Progenitor cell of endocrine pancreas (in vitro differentiated cells): ENCODE data around the gene MDH1. TPM values are rescaled to one million over a fixed set of nuclear protein-coding genes. Genes with fewer than 3 reads are reported as not detected.
"Not testable (repeated sequence)": the region's sequence is repeated elsewhere in the genome, so short reads cannot be mapped to it uniquely, and the experiment has no call there.

ENCODE experiments used
- DNase-seq: peaks from one replicate; pipeline ENCODE4 v3.0.0; 2021; ENCODE audit warnings: low spot score; ENCODE audit not compliant: unreplicated experiment
- H3K27ac Mint-ChIP-seq: 2 replicates; pipeline ENCODE4 v1.8.0; 2021; ENCODE audit warnings: mild to moderate bottlenecking, moderate library complexity, mixed read lengths
- H3K27me3 Mint-ChIP-seq: 2 replicates; pipeline ENCODE4 v1.8.0; 2021; ENCODE audit warnings: mixed read lengths
- H3K36me3 Mint-ChIP-seq: 2 replicates; pipeline ENCODE4 v1.8.0; 2022; ENCODE audit warnings: mixed read lengths; ENCODE audit not compliant: insufficient read depth
- H3K4me1 Mint-ChIP-seq: 2 replicates; pipeline ENCODE4 v1.8.0; 2021; ENCODE audit warnings: low read depth, mixed read lengths
- H3K4me3 Mint-ChIP-seq: 2 replicates; pipeline ENCODE4 v1.8.0; 2021; ENCODE audit warnings: low read depth, mild to moderate bottlenecking, moderate library complexity, mixed read lengths
- H3K9me3 Mint-ChIP-seq: 2 replicates; pipeline ENCODE4 v1.8.0; 2021; ENCODE audit warnings: low read depth, mixed read lengths
- CTCF ChIP-seq: fragments of 200-600 bp; sonication (generic); IDR thresholded peaks from one replicate; pipeline ENCODE4 v1.5.0; 2021; ENCODE audit warnings: antibody characterized with exemption, mild to moderate bottlenecking; ENCODE audit not compliant: unreplicated experiment
- total RNA-seq: library from RNA; stranded (reverse); gene quantifications from 2 replicates; pipeline ENCODE4 v1.2.1, GENCODE V29; 2021

Gene MDH1
- total RNA-seq, 1 donor from 2014 or later = 125 TPM

DNA sequence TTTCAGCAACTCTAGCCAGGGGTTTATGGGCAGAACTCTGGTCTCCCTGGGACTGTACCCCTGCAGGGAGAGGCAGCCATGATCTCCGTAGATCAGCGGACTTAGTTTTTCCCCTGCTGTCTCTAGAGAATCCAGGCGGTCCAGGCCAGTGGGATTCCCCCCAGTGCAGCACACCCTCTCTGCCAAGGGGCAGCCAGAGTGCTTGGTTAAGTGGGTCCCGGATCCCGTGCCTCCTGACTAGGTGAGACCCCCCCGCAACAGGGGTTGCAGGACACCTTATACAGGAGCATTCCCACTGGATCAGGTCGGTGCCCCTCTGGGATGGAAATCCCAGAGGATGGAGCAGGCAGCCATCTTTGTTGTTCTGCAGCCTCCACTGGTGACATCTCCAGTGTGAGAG is 33.5 kb upstream of the MDH1 start:
- Mint-ChIP-seq H3K4me3 (no peak overlapping the region), H3K27ac (no peak overlapping the region), H3K36me3 (peaks cover 25% of the 10 kb centered on the region)

GRCh38 chr2:63555931-63556330 is 32.8 kb upstream of the MDH1 start:
- Mint-ChIP-seq H3K27me3 (no peaks in the 10 kb centered on the region), H3K4me1 (peaks cover 8% of the 10 kb centered on the region), H3K9me3 (peaks cover 31% of the 10 kb centered on the region), H3K36me3 (peaks cover 26% of the 10 kb centered on the region), H3K27ac (peak overlapping the region; percentile 41), H3K4me3 (no peak overlapping the region)
- DNase-seq = no peak
- no peak for TF ChIP-seq CTCF

More for the DNA sequence above, 33.5 kb upstream of the MDH1 start:
- H3K27me3 Mint-ChIP-seq = no peaks in the 10 kb centered on the region
- H3K9me3 Mint-ChIP-seq = peaks cover 31% of the 10 kb centered on the region
- no peak for DNase-seq
- peaks cover 8% of the 10 kb centered on the region for H3K4me1 Mint-ChIP-seq
- no peak for TF ChIP-seq CTCF

DNA sequence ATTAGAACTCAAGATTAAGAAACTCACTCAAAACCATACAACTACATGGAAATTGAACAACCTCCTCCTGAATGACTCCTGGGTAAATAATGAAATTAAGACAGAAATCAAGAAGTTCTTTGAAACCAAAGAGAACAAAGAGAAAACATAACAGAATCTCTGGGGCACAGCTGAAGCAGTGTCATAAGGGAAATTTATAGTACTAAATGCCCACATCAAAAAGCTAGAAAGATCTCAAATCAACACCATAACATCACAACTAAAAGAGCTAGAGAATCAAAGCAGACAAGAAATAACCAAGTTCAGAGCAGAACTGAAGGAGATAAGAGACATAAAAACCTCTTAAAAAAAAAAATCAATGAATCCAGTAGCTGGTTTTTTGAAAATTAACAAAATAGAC is 30.9 kb upstream of the MDH1 start:
- H3K27ac Mint-ChIP-seq, H3K27me3 Mint-ChIP-seq, H3K4me1 Mint-ChIP-seq, H3K4me3 Mint-ChIP-seq, DNase-seq: not testable (repeated sequence)
- peaks cover 36% of the 10 kb centered on the region for H3K9me3 Mint-ChIP-seq
- peaks cover 32% of the 10 kb centered on the region for H3K36me3 Mint-ChIP-seq

GRCh38 chr2:63558922-63559321 is 29.8 kb upstream of the MDH1 start:
- not testable (repeated sequence) for H3K27ac Mint-ChIP-seq, H3K4me1 Mint-ChIP-seq, H3K4me3 Mint-ChIP-seq, H3K27me3 Mint-ChIP-seq, DNase-seq
- Mint-ChIP-seq H3K36me3 (peaks cover 32% of the 10 kb centered on the region), H3K9me3 (peaks cover 36% of the 10 kb centered on the region)

- peaks cover 18% of the 10 kb centered on the region for H3K36me3 Mint-ChIP-seq
- no peak overlapping the region for H3K27ac Mint-ChIP-seq
- H3K4me1 Mint-ChIP-seq = no peaks in the 10 kb centered on the region
- H3K27me3 Mint-ChIP-seq = no peaks in the 10 kb centered on the region
- peaks cover 36% of the 10 kb centered on the region for H3K9me3 Mint-ChIP-seq
- DNase-seq = no peak
- no peak for TF ChIP-seq CTCF
- no peak overlapping the region for H3K4me3 Mint-ChIP-seq
Measured at GRCh38 chr2:63562751-63563150, 26.0 kb upstream of the MDH1 start.

- TF ChIP-seq CTCF = no peak
- Mint-ChIP-seq H3K9me3 (peaks cover 48% of the 10 kb centered on the region), H3K4me1 (no peaks in the 10 kb centered on the region), H3K36me3 (peaks cover 13% of the 10 kb centered on the region), H3K27ac (no peak overlapping the region), H3K27me3 (no peaks in the 10 kb centered on the region), H3K4me3 (no peak overlapping the region)
- DNase-seq = no peak
Measured at GRCh38 chr2:63569740-63570139, 19.0 kb upstream of the MDH1 start.
